NCI-H2227 treated with DMSO at 0.1 percent for 48 hours (cell line): ENCODE measurements around the gene SERPINB3.
"Not testable (repeated sequence)": the region's sequence is repeated elsewhere in the genome, so short reads cannot be mapped to it uniquely, and the experiment has no call there.

ENCODE experiments used
- DNase-seq: peaks from one replicate; lab custom pipeline; 2025; lab: John Stamatoyannopoulos, UW

The SERPINB3 gene

GRCh38 chr18:63661750-63662149, at the start of gene SERPINB3:
Gene SERPINB3, minus strand, starts transcription at chr18:63661893. Its CDS starts 677 bp downstream, at chr18:63661216.
- DNase-seq: not testable (repeated sequence)

DNA sequence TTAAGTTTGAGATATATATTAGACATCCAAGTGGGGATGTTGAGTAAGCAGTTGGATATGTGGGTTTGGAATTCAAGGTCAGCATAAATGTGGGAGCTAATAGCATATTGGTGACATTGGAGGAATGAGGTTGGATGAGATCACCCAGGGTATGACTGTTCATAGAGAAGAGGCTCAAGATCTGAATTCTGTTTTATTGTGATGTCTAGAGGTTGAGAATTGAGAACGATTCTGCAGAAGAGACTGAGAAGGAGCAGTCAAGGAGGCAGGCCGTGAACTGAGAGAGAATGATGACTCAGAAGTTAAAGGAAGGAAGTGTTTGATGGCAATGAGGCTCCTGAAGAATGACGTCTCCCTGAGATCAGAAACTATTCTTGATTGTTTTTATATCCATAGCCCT, 47.0 kb upstream of the SERPINB3 start:
- DNase-seq: no peak

GRCh38 chr18:63707816-63708215, 46.1 kb upstream of the SERPINB3 start:
- DNase-seq: no peak

- DNase-seq: no peak
Observed at GRCh38 chr18:63705401-63705800, 43.7 kb upstream of the SERPINB3 start.

DNA sequence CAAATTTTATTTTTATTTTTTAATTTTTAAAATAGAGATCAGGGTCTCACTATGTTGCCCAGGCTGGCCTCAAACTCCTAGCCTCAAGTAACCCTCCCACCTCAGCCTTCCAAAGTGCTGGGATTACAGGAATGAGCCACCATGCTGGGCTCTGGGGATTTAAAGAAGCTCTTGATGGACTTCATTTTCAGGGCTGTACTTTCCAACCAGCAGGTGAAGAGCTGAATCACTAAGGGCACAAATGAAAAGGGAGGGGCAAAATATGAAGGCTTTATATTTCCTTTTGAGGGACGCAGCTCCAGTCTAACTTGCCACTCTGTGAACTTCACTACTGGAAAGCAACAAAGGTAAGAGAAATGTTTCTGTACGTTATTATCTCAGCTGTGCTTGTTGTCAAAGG, 41.0 kb upstream of the SERPINB3 start, which contains the start of gene SERPINB11:
SERPINB11 (plus strand) TSS at position 301 of the 400 bp plus-strand sequence. CDS start 7,234 bp downstream, outside the sequence.
- DNase-seq: no peak

GRCh38 chr18:63701952-63702351, 40.3 kb upstream of the SERPINB3 start:
- no peak for DNase-seq

DNA sequence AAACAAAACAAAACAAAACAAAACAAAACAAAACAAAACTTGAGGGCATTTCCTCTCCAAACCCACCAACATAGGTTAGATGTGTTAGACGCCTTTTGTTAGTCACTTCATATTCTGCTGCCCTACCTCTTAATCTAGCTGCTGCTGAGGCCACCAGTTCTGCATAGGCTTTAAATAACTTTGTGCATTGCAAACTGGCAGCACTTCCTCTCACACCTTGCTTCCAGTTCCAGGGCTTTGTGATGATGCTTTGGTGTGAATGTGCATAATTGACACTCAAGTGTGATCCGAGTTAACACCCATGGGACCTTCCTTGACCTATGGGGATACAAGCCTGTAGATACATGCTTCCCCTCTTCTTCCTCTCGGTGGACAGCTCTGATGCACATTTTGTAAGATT, 38.8 kb upstream of the SERPINB3 start:
- no peak for DNase-seq

DNA sequence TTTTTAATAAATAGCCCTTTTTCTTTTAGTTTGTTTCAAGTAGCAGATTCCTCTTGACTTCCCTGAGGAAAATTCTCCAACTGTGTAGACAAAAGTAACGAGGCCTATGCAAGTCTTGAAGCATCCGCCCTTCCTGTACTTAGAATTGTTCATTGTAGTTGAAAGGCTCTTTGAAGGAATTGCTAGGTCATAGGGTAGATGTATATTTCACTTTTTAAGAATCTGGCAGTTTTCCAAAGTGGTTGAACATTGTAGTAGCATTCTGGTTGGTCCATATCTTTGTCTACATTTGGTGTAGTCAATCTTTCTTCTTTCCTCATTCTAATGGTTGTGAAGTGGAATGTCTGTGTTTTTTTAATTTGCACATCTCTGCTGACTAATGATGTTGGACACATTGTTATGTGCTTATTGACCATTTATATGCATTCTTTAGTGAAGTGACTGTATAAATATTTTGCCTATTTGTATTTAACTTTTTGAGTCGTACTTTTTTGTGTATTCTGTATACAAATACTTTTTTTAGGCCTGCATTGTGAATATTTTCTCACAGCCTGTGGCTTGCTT, 35.5 kb upstream of the SERPINB3 start:
- no peak for DNase-seq

DNA sequence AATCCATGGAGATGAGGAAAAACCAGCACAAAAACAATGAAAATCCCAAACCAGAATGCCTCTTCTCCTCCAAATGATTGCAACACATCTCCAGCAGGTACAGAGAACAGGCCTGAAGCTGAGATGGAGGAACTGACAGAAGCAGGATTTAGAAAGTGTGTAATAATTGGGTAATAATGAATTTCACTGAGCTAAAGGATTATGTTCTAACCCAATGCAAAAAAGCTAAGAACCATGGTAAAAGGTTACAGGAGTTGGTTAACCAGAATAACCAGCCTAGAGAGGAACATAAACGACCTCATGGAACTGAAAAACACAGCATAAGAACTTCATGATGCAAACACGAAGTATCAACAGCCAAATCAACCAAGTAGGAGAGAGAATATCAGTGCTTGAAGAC, 27.4 kb upstream of the SERPINB3 start:
- DNase-seq: no peak

DNA sequence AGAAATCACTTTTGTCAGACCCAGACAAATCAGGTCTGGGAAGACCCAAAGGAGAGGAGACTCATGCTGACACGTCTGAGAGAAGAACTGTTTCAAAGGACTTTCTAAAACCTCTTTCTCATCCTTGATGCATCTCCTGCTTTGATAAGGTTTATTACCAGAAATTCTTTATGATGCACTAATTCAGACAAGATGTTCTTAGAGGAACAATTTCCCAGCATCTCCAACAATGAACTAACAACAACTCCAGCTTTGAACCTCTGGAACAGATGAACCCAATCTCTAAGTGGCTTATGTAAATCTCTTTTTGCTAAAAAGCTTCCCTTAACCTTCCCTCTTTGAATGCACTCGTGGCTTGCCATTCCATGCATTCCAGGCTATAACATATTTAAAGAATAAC, 25.2 kb upstream of the SERPINB3 start:
- DNase-seq: no peak

GRCh38 chr18:63684718-63685117, 23.0 kb upstream of the SERPINB3 start:
- DNase-seq: no peak

GRCh38 chr18:63683890-63684289, 22.2 kb upstream of the SERPINB3 start:
- DNase-seq: no peak

DNA sequence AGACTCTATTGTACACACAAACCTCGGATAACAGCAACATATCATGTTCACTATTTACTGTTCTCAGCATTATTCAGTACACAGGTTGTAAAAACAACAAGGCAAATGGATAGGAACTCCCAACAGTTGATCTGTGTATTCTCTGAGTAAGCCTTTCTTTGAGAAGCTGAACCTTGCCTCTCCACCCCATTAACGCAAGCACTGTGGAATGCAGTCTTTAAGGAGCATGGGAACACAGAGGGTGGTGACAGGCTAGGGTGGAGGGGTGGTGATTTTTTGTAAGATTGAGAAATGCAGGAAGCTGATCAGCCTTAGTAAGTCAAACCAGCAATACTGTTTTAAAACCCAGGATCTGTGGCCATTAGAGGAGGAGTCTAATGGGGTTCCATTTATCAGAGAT, 21.5 kb upstream of the SERPINB3 start:
- no peak for DNase-seq

DNA sequence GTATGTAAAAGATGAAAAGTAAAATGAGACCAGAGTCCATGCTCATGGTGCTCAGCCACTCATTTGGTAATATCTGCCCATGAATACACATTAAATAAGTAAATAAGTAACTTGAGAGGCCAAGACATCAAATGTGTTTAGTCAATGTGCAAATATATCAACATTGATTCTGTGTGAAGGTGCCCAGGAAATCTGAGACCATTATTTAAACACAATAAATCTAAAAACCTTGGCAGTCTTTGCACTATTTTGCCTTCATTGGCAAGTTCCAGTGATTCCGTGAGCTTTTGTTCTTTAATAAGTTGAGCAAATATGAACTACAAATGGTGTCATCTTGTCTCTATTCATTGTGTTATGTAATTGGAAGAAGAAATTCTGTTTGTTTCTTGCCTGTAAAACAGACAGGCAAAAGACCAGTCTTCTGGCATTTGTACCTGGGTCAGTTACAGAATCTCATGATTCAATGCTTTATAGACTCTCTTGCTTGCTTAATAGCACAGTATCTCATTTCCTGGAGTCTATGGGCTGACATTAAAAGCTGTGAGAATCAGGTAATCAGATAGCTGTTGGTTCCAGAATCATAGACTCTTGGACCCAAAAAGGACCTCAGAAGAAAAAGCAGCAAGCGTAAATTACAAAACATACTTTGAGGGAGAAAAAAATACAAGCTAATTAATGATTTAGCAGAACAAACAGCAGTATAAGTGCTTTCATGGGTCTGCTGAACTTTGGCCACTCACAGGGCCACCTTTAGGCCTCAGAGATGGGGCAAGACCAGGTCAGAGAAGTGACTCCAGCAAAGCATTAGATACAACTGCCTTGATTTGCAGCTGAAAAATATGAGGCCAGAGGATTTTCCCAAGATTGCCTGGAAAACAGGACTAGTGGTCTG, 20.0 kb upstream of the SERPINB3 start:
- DNase-seq: no peak

GRCh38 chr18:63679820-63680606, 18.3 kb upstream of the SERPINB3 start:
- DNase-seq: no peak

- DNase-seq: peak; percentile 11
Observed at GRCh38 chr18:63677500-63678225, 16.0 kb upstream of the SERPINB3 start.

DNA sequence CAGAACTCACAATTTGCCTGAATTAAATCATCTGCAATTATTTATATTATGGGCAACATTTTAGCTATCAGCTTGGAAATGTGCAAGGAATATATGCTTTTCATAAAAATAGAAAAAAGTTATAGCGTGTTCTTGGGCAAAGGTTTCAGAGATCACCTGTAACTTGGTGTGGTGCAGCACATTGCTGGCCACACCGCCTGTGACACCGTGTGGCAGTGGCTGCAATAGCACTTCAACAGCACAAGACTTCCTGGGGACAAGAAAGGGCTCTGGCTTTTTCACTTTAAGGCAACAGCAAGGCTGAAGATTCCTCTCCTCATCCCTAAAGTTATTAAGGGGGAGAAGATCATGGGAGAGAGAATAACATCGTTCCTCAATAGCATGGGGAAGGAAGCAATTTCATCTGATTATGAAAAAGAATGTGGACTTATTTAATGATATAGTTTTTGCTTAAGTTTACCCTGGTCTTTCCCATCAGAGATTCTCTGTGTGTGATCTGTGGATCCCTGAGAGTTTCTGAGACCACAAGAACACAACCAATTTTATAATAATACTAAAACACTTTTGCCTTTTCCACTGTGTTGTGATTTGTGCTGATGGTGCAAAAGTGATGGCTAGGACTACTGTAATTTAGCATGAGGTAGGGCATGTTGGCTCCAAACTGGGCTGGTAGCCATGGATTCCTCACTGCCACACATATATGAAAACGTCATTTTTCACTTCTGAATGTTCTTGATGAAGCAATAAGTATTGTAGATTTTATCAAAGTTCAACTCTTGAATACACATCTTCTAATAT, 15.0 kb upstream of the SERPINB3 start:
- peak; percentile 5 for DNase-seq

GRCh38 chr18:63664571-63664970, 2.9 kb upstream of the SERPINB3 start:
- no peak for DNase-seq

DNA sequence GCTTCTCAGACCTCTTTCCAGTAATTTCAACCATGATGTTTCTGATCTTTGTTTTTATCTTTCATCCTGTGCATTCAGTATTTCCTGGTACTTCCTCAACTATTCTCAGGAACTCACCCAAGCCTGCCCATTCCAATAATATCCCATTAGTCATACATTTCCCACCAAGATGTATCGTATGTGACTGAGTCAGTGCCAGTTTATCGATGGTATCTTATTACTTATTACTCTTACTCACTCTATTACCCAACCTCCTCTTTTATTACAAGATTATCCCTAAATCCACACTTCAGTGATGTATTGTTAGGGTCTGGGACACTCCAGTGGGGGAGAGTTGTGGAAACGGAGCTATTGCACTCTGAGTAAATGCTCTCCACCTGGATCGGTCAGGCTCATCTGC, 2.8 kb downstream of the SERPINB3 start:
- DNase-seq: not testable (repeated sequence)

- not testable (repeated sequence) for DNase-seq
Observed at GRCh38 chr18:63650271-63650670, 11.4 kb downstream of the SERPINB3 start.

DNA sequence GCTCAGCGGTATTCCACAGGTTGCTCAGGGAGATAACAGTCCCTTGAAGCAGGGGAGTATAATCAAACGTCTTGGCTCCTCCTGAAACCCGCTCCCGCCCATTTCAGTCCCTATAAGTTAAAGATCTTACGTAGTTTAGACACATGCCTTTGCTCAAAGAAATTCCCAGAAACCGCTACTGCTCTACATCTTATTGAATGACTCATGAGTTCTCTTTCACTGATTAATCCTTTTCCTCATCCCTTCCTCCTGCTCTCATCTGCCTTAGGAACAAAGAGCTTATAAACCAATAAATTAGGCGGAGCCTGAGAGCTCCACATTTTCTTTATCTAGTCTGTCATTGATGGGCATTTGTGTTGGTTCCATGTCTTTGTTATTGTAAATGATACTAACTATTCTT, 13.5 kb downstream of the SERPINB3 start:
- DNase-seq: no peak
